ENCODE measurements around the gene PRKCQ. TPM values are rescaled to one million over a fixed set of nuclear protein-coding genes. Genes with fewer than 3 reads are reported as not detected.
"Not testable (repeated sequence)": the region's sequence is repeated elsewhere in the genome, so short reads cannot be mapped to it uniquely, and the experiment has no call there.

Gene PRKCQ
- total RNA-seq, 1 donor from 2014 or later, result 15.2 TPM

DNA sequence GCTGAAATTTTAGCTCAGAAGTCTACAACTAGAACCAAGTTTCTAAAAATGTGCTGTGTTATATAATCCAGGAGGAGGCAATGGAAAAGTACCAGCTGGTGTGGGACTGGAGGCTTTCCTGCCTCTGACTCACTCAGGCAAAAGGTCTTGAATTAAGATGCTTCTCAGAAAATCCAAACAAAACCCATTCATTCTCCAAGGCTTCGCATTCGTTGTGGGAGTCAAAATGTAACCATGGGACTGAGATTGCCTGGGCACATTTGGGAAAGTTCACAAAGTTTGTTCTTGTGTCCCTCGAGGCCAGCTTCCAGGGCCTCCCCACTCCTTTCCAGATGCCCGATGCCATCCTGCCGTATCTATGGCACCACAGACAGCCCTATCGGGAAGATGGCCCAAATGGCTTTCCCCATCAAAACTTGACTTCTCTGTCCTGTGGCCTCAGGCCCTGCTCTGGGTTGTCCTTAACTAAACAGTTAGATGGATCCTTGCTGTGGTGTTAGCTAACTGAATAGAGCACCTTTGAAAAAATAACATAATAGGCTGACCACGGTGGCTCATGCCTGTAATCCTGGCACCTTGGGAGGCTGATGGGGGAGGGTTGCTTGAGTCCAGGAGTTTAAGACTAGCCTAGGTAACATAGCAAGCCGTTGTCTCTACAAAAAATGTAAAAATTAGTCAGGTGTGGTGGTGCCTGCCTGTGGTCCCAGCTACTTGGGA, 196.8 kb downstream of the PRKCQ start:
- peak; percentile 71 for DNase-seq

DNA sequence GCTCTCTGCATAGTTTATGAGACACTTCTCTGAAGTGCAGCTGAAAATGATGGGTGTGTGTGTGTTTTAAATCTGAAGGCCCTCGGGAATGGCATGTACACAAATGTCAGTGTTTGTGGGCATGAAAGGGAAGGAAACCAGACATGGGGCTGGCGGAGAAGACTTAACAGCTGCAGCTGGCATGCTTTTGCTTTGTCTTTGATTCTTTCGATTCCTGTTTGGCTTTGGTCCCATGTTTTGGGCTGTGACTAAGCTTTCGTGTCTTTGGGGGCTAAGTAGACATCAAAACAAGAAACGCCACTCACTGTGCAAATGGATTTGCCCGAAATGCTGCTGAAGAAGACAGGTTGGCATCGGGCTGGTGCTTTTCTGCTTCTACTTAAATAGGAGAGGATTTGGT, 198.0 kb downstream of the PRKCQ start:
- peak; percentile 90 for DNase-seq

DNA sequence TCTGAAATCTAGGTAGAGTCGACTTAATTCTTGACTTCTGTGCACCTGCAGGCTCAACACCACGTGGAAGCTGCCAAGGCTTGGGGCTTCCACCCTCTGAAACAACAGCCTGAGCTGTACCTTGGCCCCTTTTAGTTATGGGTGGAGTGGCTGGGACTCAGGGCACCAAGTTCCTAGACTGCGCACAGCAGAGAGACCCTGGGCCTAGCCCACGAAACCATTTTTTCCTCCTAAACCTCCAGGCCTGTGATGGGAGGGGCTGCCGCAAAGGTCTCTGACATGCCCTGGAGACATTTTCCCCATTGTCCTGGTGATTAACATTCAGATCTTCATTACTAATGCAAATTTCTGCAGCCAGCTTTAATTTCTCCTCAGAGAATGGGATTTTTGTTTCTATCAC, 199.6 kb downstream of the PRKCQ start:
- DNase-seq, result not testable (repeated sequence)

DNA sequence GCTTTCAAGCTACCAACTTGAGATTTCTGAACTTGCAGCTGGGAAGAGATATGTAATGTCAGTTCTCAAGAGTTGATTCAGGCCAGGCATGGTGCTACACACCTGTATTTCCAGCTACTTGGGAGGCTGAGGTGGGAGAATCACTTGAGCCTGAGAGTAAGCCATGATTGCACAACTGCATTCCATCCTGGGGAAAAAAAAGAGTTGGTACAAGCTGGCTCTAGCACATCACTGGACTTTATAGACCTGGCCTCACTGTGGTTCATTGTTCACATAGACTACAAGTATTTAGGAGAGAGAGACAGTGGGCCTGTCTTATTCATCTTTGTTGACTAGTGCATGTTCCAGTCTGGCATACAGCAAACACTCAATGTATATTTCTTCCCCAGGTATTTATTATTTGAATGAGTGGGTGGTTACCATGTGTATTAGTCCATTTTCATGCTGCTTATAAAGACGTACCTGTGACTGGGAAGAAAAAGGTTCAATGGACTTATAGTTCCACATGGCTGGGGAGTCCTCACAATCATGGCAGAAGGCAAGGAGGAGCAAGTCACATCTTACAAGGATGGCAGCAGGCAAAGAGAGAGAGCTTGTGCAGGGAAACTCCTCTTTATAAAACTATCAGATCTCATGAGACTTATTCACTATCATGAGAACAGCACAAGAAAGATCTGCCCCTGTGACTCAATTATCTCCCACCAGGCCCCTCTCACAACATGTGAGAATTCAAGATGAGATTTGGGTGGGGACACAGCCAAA, 200.9 kb downstream of the PRKCQ start:
- DNase-seq, result no peak

Measured in tongue (tissue), 2 donors.